ENCODE data around the gene GHDC. TPM values are rescaled to one million over a fixed set of nuclear protein-coding genes. Genes with fewer than 3 reads are reported as not detected.
A peak's percentile ranks its signal among the peaks of the same experiment; 100 is the strongest.

GHDC gene
- total RNA-seq, 2 donors from 2014 or later = 45.3 to 106 TPM

- no peaks in the 10 kb centered on the region for H3K9me3 ChIP-seq
Observed at GRCh38 chr17:42163113-42163512, 31.2 kb downstream of the GHDC start.

GRCh38 chr17:42160531-42160910 is 33.8 kb downstream of the GHDC start:
- DNase-seq (ENCODE audit: low spot score) = no peak
- intact Hi-C loops (cut with DNase I) = no loop called here
- Histone ChIP-seq H3K27me3 (replicated peaks; ENCODE audit: insufficient read depth) (no peaks in the 10 kb centered on the region), H3K4me1 (replicated peaks) (no peaks in the 10 kb centered on the region), H3K4me3 (no peak overlapping the region), H3K9me3 (no peaks in the 10 kb centered on the region), H3K36me3 (no peaks in the 10 kb centered on the region), H3K27ac (no peak overlapping the region)
- TF ChIP-seq POLR2AphosphoS5 (IDR thresholded peaks at IDR 0.05) = no peak
- TF ChIP-seq POLR2A (IDR thresholded peaks at IDR 0.05) = no peak
- TF ChIP-seq CTCF (IDR thresholded peaks at IDR 0.05) = no peak
- WGBS = 91% methylated on average over 7 of the region's 7 CpGs

More at GRCh38 chr17:42163113-42163512, 31.2 kb downstream of the GHDC start:
- no peak overlapping the region for H3K27ac ChIP-seq
- TF ChIP-seq POLR2A (IDR thresholded peaks at IDR 0.05) (no peak), CTCF (IDR thresholded peaks at IDR 0.05) (peak in 1 of 4 experiments; percentile 10)
- H3K4me3 ChIP-seq = no peak overlapping the region
- no peaks in the 10 kb centered on the region for H3K36me3 ChIP-seq
- intact Hi-C loops (cut with DNase I) = no loop called here
- WGBS = 54% methylated on average over 8 of the region's 8 CpGs
- DNase-seq (ENCODE audit: low spot score) = no peak
- no peaks in the 10 kb centered on the region for H3K27me3 ChIP-seq (replicated peaks; ENCODE audit: insufficient read depth)
- H3K4me1 ChIP-seq (replicated peaks) = no peaks in the 10 kb centered on the region

- 71% methylated on average over 14 of the region's 14 CpGs for WGBS
- intact Hi-C loops (cut with DNase I) = no loop called here
- Histone ChIP-seq H3K27me3 (replicated peaks; ENCODE audit: insufficient read depth) (no peaks in the 10 kb centered on the region), H3K36me3 (no peaks in the 10 kb centered on the region), H3K4me1 (replicated peaks) (no peaks in the 10 kb centered on the region), H3K4me3 (no peak overlapping the region), H3K27ac (no peak overlapping the region), H3K9me3 (no peaks in the 10 kb centered on the region)
- no peak for DNase-seq (ENCODE audit: low spot score)
- TF ChIP-seq CTCF (IDR thresholded peaks at IDR 0.05) (no peak), POLR2AphosphoS5 (IDR thresholded peaks at IDR 0.05) (no peak), POLR2A (IDR thresholded peaks at IDR 0.05) (no peak)
Observed at GRCh38 chr17:42159796-42160530, 34.3 kb downstream of the GHDC start.

- H3K9me3 ChIP-seq = no peaks in the 10 kb centered on the region
- TF ChIP-seq POLR2A (IDR thresholded peaks at IDR 0.05) (peak; percentile 6), CTCF (IDR thresholded peaks at IDR 0.05) (no peak)
- H3K27me3 ChIP-seq (replicated peaks; ENCODE audit: insufficient read depth) = no peaks in the 10 kb centered on the region
- H3K27ac ChIP-seq = no peak overlapping the region
- peak overlapping the region; percentile 79 to 95 for H3K4me3 ChIP-seq
- H3K4me1 ChIP-seq (replicated peaks) = peaks cover 9% of the 10 kb centered on the region
- no peaks in the 10 kb centered on the region for H3K36me3 ChIP-seq
- DNase-seq (ENCODE audit: low spot score) = no peak
- intact Hi-C loops (cut with DNase I) = no loop called here
- WGBS = 18% methylated on average over 17 of the region's 17 CpGs
Observed at GRCh38 chr17:42155614-42156045, 38.7 kb downstream of the GHDC start.
